ENCODE results near the gene SMYD5.

- TF ChIP-seq POLR2AphosphoS5 (IDR thresholded peaks at IDR 0.05) (no peak), POLR2A (IDR thresholded peaks at IDR 0.05; ENCODE audit: low read depth) (no peak), CTCF (IDR thresholded peaks at IDR 0.05) (no peak)
Observed at GRCh38 chr2:73257425-73258125, 43.5 kb downstream of the SMYD5 start.
